ENCODE data around the gene TRA2A. TPM values are rescaled to one million over a fixed set of nuclear protein-coding genes. Genes with fewer than 3 reads are reported as not detected.

Gene TRA2A
- total and polyA plus RNA-seq, 2 of the 13 experiments (the other 11 are each of a cell fraction or from before 2014, with no cell fraction given): 39.1 to 41.6 TPM

DNA sequence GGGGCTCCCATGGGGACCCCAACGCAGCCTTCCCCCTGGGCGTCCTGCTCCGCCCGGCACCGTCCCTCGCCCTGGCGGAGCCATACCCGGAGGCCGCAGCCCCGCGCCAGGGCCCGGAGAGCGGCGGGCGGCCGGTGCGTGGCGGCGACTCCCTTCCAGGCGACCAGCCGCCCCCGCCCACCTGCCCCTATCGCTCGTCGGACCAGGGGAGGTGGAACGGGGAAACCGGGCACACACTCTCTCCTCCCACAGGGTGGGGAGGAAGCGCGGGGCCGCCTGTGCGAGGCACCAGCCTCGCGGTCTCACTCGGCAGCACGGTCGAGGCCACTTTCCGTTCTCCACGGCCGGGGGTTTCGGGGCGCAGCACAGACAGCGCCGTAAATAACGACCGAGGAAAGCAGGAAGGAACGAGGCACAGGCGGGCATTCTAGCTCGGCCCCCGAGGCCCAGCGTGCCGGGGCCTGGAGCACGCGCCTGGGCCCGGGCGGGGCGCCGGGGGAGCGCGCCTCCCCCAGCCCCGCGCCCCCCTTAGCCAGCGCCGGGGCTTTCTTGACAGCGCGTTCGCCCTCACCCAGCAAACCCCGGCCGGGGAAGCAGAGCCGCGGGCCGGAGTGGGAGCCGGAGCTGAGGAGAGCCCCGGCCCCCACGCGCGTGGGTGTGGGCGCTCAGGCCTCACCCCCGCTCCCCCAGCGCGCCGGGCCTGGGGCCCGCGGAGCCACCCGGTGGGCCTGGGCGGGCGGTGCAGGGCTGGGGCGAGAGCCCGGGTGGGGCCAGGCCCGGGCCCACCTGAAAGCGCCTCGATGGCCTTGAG, 62.4 kb downstream of the TRA2A start (continued):
- TF ChIP-seq KAT7 (CRISPR knock-in tag; IDR thresholded peaks at IDR 0.05; ENCODE audit: borderline replicate concordance) (peak; percentile 54; the same call in 1 of the 2 replicates), HDAC6 (IDR thresholded peaks at IDR 0.05; ENCODE audit: low read depth, low read length) (no peak), HOXA3 (CRISPR knock-in tag; IDR thresholded peaks at IDR 0.05) (no peak; the same call in 1 of the 2 replicates), SKI (IDR thresholded peaks at IDR 0.05; ENCODE audit: partially characterized antibody) (no peak), MEIS2 (CRISPR knock-in tag; IDR thresholded peaks at IDR 0.05) (no peak), SRF (IDR thresholded peaks at IDR 0.05; ENCODE audit: low read depth, low read length) (no peak), NFIC (IDR thresholded peaks at IDR 0.05; ENCODE audit: low read length) (no peak), ZNF430 (CRISPR knock-in tag; IDR thresholded peaks at IDR 0.05) (no peak), MAFK (conservative IDR thresholded peaks at IDR 0.05 in 1 of 2, IDR thresholded peaks at IDR 0.05 in 1 of 2; ENCODE audit: low read length in 2 of 2) (no peak), ZC3H13 (CRISPR knock-in tag; IDR thresholded peaks at IDR 0.05) (peak; percentile 84), CEBPG (CRISPR knock-in tag; IDR thresholded peaks at IDR 0.05) (no peak), ZNF747 (CRISPR knock-in tag; IDR thresholded peaks at IDR 0.05; ENCODE audit: borderline replicate concordance) (no peak), ZNF746 (CRISPR knock-in tag; IDR thresholded peaks at IDR 0.05) (no peak), SMAD1 (CRISPR knock-in tag; IDR thresholded peaks at IDR 0.05; ENCODE audit: borderline replicate concordance, low read depth) (no peak), SNAI1 (CRISPR knock-in tag; IDR thresholded peaks at IDR 0.05; ENCODE audit: borderline replicate concordance) (no peak), ZNF160 (CRISPR knock-in tag; IDR thresholded peaks at IDR 0.05) (no peak), MEF2D (CRISPR knock-in tag; IDR thresholded peaks at IDR 0.05) (no peak), SAP130 (CRISPR knock-in tag; IDR thresholded peaks at IDR 0.05; ENCODE audit: low read depth) (peak; percentile 16; the same call in 1 of the 2 replicates)
- TF ChIP-seq, protein P1, sequence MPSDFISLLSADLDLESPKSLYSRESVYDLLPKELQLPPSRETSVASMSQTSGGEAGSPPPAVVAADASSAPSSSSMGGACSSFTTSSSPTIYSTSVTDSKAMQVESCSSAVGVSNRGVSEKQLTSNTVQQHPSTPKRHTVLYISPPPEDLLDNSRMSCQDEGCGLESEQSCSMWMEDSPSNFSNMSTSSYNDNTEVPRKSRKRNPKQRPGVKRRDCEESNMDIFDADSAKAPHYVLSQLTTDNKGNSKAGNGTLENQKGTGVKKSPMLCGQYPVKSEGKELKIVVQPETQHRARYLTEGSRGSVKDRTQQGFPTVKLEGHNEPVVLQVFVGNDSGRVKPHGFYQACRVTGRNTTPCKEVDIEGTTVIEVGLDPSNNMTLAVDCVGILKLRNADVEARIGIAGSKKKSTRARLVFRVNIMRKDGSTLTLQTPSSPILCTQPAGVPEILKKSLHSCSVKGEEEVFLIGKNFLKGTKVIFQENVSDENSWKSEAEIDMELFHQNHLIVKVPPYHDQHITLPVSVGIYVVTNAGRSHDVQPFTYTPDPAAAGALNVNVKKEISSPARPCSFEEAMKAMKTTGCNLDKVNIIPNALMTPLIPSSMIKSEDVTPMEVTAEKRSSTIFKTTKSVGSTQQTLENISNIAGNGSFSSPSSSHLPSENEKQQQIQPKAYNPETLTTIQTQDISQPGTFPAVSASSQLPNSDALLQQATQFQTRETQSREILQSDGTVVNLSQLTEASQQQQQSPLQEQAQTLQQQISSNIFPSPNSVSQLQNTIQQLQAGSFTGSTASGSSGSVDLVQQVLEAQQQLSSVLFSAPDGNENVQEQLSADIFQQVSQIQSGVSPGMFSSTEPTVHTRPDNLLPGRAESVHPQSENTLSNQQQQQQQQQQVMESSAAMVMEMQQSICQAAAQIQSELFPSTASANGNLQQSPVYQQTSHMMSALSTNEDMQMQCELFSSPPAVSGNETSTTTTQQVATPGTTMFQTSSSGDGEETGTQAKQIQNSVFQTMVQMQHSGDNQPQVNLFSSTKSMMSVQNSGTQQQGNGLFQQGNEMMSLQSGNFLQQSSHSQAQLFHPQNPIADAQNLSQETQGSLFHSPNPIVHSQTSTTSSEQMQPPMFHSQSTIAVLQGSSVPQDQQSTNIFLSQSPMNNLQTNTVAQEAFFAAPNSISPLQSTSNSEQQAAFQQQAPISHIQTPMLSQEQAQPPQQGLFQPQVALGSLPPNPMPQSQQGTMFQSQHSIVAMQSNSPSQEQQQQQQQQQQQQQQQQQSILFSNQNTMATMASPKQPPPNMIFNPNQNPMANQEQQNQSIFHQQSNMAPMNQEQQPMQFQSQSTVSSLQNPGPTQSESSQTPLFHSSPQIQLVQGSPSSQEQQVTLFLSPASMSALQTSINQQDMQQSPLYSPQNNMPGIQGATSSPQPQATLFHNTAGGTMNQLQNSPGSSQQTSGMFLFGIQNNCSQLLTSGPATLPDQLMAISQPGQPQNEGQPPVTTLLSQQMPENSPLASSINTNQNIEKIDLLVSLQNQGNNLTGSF (CRISPR knock-in tag; IDR thresholded peaks at IDR 0.05): 0 out of 2 replicates have a peak, but pooled peaks have one; percentile 14
- TF ChIP-seq, protein P2, sequence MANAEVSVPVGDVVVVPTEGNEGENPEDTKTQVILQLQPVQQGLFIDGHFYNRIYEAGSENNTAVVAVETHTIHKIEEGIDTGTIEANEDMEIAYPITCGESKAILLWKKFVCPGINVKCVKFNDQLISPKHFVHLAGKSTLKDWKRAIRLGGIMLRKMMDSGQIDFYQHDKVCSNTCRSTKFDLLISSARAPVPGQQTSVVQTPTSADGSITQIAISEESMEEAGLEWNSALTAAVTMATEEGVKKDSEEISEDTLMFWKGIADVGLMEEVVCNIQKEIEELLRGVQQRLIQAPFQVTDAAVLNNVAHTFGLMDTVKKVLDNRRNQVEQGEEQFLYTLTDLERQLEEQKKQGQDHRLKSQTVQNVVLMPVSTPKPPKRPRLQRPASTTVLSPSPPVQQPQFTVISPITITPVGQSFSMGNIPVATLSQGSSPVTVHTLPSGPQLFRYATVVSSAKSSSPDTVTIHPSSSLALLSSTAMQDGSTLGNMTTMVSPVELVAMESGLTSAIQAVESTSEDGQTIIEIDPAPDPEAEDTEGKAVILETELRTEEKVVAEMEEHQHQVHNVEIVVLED (CRISPR knock-in tag; IDR thresholded peaks at IDR 0.05; ENCODE audit: borderline replicate concordance): no peak
- TF ChIP-seq, protein P3, sequence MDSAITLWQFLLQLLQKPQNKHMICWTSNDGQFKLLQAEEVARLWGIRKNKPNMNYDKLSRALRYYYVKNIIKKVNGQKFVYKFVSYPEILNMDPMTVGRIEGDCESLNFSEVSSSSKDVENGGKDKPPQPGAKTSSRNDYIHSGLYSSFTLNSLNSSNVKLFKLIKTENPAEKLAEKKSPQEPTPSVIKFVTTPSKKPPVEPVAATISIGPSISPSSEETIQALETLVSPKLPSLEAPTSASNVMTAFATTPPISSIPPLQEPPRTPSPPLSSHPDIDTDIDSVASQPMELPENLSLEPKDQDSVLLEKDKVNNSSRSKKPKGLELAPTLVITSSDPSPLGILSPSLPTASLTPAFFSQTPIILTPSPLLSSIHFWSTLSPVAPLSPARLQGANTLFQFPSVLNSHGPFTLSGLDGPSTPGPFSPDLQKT (CRISPR knock-in tag; IDR thresholded peaks at IDR 0.05; ENCODE audit: borderline replicate concordance): no peak

Measured in HepG2 (cell line).